Measurements from ENCODE around the gene EXD2. TPM values are rescaled to one million over a fixed set of nuclear protein-coding genes. Genes with fewer than 3 reads are reported as not detected.

EXD2 gene
- total and polyA plus RNA-seq, 2 of the 13 experiments (the other 11 are each of a cell fraction or from before 2014, with no cell fraction given), result 9.5 to 15.1 TPM

DNA sequence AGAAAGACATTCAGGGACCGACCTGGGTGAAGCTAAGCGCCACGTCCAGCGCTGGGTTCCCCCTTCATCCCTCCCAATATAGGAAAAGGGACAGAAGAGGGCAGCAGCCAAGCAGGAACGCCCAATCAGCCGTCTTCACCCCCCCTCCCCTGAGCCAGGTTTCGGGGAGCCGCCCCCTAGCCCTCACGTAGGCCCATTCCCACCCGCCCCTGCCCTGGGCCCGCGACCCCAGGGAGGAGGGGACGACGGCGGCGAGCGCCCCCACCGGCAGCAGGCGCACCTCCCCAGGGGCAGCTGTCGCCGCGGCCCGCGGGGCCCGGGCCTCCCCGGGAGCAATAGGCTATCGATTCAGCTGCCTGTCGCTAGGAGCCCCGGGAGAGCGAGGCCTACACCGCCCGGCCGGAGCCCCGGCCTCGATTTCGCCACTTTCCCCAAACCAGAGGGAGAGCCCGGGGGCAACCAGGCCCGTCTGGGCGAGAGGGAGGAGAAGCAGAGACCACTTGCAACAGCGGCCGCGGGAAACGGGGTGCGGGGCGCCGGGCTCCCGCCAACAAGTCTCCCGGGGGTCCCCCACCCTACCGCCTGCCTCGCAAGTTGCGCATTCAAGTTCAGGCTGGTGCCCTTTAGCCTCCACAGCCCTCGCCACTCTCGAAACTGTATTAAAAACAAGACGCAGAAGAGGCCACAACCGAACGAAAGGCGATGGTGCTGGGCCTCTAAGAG, 39.7 kb upstream of the EXD2 start (continued):
- TF ChIP-seq ELF3 (CRISPR knock-in tag; IDR thresholded peaks at IDR 0.05) (0 out of 2 replicates have a peak, but pooled peaks have one; percentile 7), RARG (CRISPR knock-in tag; IDR thresholded peaks at IDR 0.05; ENCODE audit: low read depth) (no peak), ZMYM4 (CRISPR knock-in tag; IDR thresholded peaks at IDR 0.05) (peak; percentile 78; the same call in 1 of the 2 replicates), MXD4 (CRISPR knock-in tag; IDR thresholded peaks at IDR 0.05) (peak; percentile 27; the same call in 1 of the 2 replicates), ZNF333 (CRISPR knock-in tag; IDR thresholded peaks at IDR 0.05; ENCODE audit: borderline replicate concordance) (0 out of 2 replicates have a peak, but pooled peaks have one; percentile 79), CCDC6 (CRISPR knock-in tag; IDR thresholded peaks at IDR 0.05) (peak; percentile 49; the same call in 1 of the 2 replicates), BRD4 (CRISPR knock-in tag; IDR thresholded peaks at IDR 0.05) (peak; percentile 42; the same call in 1 of the 2 replicates), ZNF740 (CRISPR knock-in tag; IDR thresholded peaks at IDR 0.05) (peak; percentile 12; the same call in 1 of the 2 replicates), ZNF652 (CRISPR knock-in tag; IDR thresholded peaks at IDR 0.05; ENCODE audit: borderline replicate concordance, low read depth) (no peak), XRCC5 (optimal IDR thresholded peaks at IDR 0.05; ENCODE audit: low read length) (peak; percentile 99), KAT8 (CRISPR knock-in tag; IDR thresholded peaks at IDR 0.05) (peak; percentile 63; the same call in 1 of the 2 replicates), ZNF792 (CRISPR knock-in tag; IDR thresholded peaks at IDR 0.05) (peak; percentile 18; the same call in 1 of the 2 replicates), NFYC (CRISPR knock-in tag; IDR thresholded peaks at IDR 0.05) (0 out of 2 replicates have a peak, but pooled peaks have one; percentile 28), SIX4 (CRISPR knock-in tag; IDR thresholded peaks at IDR 0.05) (no peak), FOXK1 (CRISPR knock-in tag; IDR thresholded peaks at IDR 0.05; ENCODE audit: borderline replicate concordance, low read depth) (no peak), KLF12 (CRISPR knock-in tag; IDR thresholded peaks at IDR 0.05; ENCODE audit: borderline replicate concordance) (no peak), MXI1 (IDR thresholded peaks at IDR 0.05; ENCODE audit: borderline replicate concordance, low read depth, low read length) (peak; percentile 54; the same call in 1 of the 3 replicates), ZBTB14 (CRISPR knock-in tag; IDR thresholded peaks at IDR 0.05) (peak; percentile 36), AGO2 (optimal IDR thresholded peaks at IDR 0.05; ENCODE audit: low read depth, low read length) (peak; percentile 61), CBX1 (IDR thresholded peaks at IDR 0.05; ENCODE audit: low read depth) (no peak), ARHGAP35 (CRISPR knock-in tag; IDR thresholded peaks at IDR 0.05; ENCODE audit: borderline replicate concordance) (peak; percentile 54; the same call in 1 of the 2 replicates), ATF7-NPFF (CRISPR knock-in tag; IDR thresholded peaks at IDR 0.05; ENCODE audit: low read depth) (peak; percentile 50; the same call in 1 of the 2 replicates), MAZ (IDR thresholded peaks at IDR 0.05; ENCODE audit: borderline replicate concordance, low read depth, low read length) (peak; percentile 74), MAZ (CRISPR knock-in tag; IDR thresholded peaks at IDR 0.05; ENCODE audit: low read depth) (peak; percentile 78), PHB2 (IDR thresholded peaks at IDR 0.05; ENCODE audit: partially characterized antibody) (no peak), ZNF235 (CRISPR knock-in tag; IDR thresholded peaks at IDR 0.05; ENCODE audit: borderline replicate concordance) (0 out of 2 replicates have a peak, but pooled peaks have one; percentile 65)
- TF ChIP-seq, protein P1, sequence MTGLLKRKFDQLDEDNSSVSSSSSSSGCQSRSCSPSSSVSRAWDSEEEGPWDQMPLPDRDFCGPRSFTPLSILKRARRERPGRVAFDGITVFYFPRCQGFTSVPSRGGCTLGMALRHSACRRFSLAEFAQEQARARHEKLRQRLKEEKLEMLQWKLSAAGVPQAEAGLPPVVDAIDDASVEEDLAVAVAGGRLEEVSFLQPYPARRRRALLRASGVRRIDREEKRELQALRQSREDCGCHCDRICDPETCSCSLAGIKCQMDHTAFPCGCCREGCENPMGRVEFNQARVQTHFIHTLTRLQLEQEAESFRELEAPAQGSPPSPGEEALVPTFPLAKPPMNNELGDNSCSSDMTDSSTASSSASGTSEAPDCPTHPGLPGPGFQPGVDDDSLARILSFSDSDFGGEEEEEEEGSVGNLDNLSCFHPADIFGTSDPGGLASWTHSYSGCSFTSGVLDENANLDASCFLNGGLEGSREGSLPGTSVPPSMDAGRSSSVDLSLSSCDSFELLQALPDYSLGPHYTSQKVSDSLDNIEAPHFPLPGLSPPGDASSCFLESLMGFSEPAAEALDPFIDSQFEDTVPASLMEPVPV (CRISPR knock-in tag; IDR thresholded peaks at IDR 0.05), result peak; percentile 69; the same call in 1 of the 2 replicates
- TF ChIP-seq, protein P2, sequence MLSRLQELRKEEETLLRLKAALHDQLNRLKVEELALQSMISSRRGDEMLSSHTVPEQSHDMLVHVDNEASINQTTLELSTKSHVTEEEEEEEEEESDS (CRISPR knock-in tag; IDR thresholded peaks at IDR 0.05; ENCODE audit: borderline replicate concordance), result 0 out of 2 replicates have a peak, but pooled peaks have one; percentile 42

All from HepG2 (cell line).